VCaP (cell line): ENCODE measurements around the gene PLEKHA6.

Experiments used
- H3K27ac ChIP-seq: fragments of 450-650 bp; 2 replicates; pipeline ENCODE4 v1.5.1; 2017
- TF ChIP-seq, protein P1 (sequence below): fragments of 450-650 bp; conservative IDR thresholded peaks from 2 replicates; pipeline ENCODE4 v1.5.1; 2017; ENCODE audit warnings: mild to moderate bottlenecking, moderate library complexity

PLEKHA6 gene

DNA sequence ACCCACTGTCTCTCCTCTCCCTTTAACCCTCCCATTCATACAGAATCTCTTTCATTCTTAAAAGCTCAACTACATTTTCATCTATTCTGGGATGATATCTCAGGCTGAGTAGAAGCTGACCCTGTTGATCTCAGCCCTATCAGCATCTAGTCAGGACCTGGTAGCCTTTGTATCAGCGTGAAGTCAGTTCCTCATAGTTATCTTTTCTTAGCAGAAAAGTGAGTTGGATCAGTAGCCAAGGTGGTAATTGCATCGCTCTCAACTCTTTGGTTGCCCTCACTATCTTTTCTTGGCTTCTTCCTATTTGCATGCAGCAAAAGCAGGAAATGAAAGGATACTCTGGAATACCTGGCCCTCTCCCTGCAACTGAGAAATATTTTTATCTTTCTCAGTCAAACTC, 132.4 kb downstream of the PLEKHA6 start:
- no peak overlapping the region for H3K27ac ChIP-seq
- TF ChIP-seq, protein P1, sequence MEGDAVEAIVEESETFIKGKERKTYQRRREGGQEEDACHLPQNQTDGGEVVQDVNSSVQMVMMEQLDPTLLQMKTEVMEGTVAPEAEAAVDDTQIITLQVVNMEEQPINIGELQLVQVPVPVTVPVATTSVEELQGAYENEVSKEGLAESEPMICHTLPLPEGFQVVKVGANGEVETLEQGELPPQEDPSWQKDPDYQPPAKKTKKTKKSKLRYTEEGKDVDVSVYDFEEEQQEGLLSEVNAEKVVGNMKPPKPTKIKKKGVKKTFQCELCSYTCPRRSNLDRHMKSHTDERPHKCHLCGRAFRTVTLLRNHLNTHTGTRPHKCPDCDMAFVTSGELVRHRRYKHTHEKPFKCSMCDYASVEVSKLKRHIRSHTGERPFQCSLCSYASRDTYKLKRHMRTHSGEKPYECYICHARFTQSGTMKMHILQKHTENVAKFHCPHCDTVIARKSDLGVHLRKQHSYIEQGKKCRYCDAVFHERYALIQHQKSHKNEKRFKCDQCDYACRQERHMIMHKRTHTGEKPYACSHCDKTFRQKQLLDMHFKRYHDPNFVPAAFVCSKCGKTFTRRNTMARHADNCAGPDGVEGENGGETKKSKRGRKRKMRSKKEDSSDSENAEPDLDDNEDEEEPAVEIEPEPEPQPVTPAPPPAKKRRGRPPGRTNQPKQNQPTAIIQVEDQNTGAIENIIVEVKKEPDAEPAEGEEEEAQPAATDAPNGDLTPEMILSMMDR = no peak

DNA sequence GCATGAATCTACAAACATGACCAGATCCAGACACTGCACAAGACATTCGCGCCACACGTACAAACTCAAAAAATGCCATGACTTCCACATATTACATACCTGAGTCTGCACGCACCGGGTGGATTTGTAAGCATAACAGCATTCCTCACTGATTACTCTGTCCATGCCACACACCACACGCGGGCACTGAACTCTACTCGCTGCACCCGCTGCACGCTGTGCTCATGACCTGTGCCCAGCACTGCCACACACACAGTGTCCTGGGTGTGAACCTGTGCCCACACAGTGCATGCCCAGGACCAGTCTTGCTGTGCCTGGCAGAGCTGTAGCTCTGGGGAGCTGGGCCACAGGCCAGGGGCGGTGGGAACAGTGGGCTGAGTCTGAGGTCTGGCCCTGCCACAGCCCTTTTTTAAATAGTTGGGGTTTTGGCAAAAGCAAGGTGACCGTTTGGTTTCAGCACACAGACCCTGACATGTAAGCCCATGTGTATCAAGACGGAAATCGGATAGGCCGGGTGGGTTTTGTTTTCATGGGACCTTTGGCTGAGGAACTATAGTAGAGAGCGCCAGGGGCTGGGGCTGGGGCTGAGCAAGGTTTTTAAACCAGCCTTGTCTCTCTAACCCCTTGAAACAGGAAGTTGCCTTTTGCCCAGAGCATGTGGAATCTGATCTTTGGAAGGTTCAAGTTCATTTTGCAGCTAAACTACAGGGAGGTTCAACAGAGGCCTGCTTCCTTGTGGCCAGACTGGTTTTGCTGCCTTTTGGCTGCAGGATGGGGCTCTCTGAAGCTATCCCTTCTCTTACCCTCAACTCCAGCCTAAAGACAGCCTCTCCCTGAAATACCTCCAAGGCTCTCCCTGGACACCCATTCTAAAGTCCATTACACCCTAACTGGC, 133.6 kb downstream of the PLEKHA6 start:
- peak overlapping the region; percentile 34; the same call in 1 of the 2 replicates for H3K27ac ChIP-seq
- TF ChIP-seq, protein P1 = no peak

DNA sequence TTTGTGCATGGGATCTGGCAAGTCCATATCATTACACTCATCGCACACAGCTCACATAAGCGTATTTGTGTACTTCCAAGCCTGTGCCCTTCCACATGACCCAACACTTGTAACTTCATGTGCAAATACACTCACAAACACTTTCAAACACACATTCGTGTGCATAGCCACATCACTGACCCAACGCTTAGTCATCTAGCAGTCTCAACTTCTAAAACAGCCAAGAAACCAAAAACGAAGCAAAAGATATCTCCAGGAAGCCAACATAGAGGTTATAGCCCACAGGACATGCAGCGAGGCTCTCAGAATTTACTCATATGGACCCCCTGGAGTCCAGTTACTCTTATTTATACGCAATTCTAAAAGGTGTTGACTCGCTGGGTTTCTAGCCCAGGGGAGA, 135.1 kb downstream of the PLEKHA6 start:
- H3K27ac ChIP-seq = no peak overlapping the region
- TF ChIP-seq, protein P1 = no peak

DNA sequence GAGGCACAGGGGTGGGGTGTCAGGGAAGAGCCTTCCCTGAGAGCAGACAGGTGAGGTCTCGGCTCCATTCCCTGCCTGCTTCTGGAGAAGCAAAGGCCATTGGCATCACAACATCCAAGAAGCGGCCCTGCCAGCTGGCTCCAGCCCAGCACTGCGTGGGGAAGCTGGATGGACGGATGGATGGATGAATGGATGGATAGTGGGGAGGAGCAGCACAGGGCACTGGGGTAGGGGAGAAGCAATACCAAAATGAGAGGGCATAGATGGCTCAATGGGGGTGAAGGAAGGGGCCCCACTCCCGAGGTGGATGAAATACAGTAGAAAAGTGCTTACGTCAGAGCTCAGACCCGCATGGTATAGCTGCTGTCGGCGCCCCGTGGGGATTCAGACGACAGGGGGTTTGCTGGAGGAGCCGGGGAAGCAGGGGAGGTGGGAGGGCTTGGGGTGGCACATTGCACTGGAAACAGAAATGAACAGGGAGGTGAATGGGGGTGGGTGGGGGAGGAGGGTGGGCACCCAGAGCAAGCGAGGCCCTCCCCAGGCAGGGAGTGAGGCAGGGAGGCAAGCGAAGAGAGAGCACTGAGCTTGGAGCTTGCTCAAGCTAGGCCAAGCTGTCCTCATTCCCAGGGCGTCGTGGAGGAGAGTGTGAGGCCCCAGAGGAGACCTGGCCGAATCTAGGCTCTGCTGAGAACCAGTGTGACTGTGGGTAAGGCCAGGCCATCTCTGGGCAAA, 136.4 kb downstream of the PLEKHA6 start:
- TF ChIP-seq, protein P1 = no peak
- no peak overlapping the region for H3K27ac ChIP-seq

DNA sequence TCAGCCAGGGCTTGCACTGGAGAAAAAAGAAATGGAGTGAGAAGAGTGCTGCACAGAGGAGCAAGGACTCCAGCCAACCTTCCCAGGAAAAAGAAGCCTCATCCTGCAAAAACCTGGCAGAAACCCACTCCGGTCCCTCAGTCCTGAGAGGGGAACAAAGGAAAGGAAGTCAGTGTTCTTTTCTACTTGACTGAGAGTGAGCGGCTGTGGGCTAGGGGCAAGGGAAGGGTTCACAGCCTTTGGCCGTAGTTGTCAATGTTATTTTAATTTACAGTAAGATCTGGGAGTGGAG, 137.0 kb downstream of the PLEKHA6 start:
- no peak overlapping the region for H3K27ac ChIP-seq
- TF ChIP-seq, protein P1 = no peak

DNA sequence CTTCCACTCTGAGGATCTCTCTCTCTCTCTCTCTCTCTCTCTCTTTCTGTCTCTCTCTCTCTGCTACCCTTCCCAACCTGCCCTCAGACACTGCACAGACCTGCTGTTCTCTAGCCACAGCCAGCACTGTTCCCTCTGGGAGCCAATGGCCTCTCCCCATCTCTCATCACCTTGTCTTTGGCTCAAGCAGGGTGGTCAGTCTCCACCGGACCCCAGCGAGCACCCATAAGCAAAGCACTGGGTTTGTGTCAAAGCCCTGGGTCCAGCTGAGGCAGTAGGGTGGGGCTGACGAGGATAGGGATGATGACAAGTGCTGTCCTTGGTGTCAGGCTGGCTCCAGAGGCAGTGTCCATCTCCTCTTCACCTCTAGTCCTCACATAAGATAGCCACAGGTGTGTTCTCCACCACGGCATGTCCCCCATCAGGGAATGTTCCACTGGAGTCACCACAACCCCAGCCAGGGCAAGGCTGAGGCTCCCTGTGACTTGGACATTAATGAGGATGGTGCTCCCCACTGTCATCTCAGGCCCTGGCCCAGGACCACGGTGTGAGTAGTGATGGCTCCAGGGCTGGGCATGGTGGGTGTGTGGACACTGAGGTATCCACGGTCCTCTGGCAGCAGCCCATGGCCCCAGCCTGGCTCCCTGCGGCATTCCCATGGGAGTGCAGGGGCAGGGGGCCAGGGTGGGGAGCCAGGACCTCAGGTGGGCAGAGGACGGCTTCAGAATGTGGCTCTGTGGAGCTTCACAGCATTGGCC, 137.5 kb downstream of the PLEKHA6 start:
- TF ChIP-seq, protein P1 = no peak
- no peak overlapping the region for H3K27ac ChIP-seq

DNA sequence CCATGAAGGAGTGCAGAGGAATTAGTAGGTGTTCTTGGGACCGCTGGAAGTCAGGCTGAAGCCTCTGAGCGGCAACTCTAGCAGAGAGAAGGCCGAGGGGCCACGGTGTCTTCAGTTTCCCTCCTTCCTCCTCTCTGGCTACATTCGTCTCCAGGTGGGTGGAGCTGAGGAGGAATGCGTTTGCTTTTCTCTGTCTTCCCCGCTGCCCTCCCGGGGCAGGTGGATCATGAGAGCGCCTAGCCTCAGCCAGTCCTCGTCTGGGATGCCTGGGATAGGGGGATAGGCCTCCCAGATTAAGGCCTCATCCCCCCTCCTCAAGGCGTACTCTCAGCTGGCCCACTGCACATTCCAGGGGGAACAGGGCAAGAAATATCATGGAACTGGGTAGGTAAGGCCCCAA, 138.5 kb downstream of the PLEKHA6 start:
- H3K27ac ChIP-seq = no peak overlapping the region
- TF ChIP-seq, protein P1 = no peak
